ENCODE measurements around the gene ULK2.

The ULK2 gene

DNA sequence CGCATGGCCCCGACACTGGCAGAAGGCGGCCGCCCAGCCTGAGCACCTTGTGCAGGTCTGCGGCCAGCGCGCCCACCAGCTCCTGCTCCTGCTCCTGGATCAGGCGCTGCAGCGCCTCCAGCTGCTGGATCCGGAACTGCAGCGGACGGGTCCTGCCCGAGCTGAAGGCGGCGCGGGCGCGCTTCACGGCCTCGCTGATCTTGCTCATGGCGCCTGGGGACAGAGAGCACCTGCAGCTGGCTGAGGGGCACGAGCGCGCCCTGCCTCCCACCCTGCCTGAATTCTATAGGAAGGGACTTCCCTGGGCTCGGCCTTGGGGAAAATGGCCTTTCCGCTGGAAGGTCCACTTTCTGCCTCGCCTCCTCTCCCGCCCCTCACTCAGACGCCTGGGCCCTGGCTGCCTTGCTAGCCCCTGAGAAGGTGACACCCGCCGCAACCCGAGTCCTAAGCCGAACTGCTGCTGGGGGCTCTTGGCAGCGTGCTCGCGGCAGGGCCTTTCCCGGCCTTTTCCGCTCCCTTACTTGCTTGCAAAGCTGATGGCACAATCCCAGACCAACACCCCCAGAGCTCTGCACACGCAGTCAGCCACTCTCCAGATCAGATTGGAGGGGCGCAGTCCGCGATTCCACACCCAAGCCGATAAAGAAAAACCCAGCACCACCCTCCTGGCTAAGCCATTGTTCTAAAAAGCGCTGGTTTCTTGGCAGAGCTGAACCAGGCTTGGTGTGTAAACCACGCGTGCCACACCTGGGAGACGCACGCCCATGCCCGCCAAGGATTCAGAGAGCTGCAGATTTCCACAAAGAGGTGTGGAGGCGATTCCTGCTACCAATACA, 122.6 kb downstream of the ULK2 start:
- peak; percentile 91 for DNase-seq

DNA sequence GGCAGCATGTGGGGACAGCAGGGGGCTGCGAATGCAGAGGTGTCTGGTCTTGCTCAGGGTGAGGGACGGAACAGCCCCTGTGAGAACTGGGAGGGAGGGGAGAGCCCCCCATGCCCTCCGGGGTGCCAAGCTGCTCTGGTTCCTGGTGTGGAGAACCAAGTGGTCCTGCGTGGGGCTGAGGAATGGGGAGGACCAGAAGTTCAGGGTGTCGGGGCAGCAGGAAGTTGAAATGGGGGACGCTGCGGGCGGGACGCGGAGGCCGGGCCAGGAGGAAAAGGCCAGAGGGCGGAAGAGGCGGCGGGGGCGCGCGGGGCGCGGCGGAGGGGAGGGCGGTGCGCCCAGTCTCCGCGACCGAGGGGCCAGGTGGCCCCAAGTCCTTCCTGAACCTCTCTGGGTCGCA, 123.2 kb downstream of the ULK2 start:
- no peak for DNase-seq

DNA sequence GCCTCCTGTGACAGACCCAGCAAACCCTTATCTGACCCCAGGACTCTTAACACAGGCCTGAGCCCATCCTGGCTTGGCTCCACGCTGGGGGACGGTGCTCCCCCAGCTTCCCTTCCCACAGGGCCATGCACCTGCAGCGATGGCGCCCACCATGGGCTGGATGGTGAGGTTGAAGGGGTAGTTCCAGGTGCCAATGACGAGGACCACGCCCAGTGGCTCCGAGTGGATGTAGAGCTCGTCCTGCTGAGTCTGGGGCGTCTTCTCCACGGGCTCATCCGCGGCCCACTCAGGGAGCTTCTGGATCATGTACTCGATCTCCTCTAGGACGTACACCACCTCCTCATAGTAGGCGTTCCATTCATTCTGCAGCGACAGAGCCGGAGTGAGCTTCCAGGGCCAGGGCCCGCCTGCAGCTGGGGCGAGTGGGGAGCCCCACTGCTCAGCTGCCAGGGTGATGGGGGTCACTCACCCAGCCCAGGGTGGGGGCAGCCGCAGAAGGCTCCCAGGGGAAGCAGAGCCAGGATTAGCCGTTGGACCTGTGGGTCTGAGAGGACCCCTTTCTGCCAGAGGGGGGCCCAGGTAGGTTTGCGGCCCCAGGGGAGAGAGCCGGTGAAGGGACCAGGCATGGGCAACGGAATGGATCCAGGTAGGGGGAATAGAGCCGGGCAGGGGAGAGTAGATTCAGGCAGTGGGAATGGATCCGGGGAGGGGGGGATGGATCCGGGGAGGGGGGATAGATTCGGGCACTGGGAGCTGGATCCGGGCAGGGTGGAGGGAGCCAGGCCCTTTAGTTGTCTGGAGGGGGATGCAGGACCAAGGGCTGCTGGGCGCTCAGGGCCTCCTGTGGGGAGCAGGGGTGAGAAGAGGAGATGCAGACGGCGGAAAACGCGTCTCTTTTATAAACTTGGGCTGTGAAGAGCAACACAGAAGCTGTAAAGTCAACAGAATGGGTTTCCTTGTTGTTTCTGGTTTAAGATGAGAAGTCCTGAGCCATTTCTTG, 124.3 kb downstream of the ULK2 start:
- no peak for DNase-seq

DNA sequence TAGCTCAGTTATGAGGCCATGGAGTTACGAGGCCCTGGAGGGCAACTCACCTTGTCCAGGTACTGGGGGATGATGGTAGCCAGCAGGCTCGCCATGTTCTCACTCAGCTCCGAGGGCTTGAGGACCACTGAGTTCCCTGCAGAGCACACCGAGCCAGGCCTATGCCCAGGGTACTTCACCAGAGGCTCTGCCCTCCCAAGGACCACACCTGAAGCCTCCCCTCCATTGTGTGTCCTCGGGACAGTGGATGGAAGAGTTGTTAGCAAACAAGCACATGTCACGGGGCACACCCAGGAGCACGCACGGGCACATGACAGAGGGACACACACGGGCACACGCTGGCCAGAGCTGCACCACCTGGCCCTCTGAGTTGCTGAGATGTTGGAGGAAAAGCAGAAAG, 125.2 kb downstream of the ULK2 start:
- DNase-seq: no peak

DNA sequence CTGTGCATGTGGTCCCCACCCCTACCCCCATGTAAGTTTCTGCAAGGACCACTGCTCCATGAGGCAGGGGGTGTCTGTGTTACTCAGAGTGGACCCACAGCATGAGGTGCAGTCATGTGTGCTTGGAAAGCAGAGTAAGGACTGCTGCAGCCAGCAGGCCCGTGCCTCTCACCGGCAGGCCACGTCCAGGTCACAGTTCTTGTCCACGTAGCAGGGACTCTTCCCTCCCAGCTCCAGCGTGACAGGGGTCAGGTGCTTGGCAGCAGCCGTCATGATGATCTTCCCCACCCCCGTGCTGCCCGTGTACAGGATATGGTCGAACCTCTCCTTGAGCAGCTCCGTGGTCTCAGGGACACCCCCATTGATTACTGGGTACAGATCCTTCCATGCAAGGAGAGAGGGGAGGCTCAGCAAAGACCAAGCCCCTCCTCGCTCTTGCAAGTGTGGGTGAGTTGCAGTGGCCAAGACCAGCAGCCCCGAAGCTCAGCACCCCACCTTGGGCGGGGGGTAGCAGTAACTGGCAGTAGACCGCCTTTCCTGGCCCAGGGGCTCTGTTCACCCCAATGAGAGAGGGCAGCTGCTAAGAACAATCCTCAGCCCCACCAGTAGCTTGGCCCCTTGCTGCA, 125.8 kb downstream of the ULK2 start:
- no peak for DNase-seq

DNA sequence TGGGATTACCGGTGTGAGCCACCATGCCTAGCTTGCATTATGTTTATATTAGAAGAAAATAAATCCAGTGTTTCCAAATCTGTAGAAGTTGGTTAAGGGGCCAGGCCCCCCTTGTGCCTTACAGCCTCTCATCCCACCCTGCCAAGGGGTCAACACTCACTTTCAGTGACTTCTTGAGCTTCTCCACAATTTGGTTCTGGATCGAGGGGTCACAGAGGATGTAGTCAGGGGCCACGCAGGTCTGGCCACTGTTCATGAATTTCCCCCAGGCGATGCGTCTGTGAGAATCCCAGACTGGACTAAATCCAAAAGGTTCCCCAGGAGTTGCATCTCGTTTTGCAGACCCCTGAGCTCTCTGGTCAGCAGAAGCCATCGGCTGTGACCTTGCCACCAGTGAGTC, 126.8 kb downstream of the ULK2 start:
- DNase-seq: no peak

DNA sequence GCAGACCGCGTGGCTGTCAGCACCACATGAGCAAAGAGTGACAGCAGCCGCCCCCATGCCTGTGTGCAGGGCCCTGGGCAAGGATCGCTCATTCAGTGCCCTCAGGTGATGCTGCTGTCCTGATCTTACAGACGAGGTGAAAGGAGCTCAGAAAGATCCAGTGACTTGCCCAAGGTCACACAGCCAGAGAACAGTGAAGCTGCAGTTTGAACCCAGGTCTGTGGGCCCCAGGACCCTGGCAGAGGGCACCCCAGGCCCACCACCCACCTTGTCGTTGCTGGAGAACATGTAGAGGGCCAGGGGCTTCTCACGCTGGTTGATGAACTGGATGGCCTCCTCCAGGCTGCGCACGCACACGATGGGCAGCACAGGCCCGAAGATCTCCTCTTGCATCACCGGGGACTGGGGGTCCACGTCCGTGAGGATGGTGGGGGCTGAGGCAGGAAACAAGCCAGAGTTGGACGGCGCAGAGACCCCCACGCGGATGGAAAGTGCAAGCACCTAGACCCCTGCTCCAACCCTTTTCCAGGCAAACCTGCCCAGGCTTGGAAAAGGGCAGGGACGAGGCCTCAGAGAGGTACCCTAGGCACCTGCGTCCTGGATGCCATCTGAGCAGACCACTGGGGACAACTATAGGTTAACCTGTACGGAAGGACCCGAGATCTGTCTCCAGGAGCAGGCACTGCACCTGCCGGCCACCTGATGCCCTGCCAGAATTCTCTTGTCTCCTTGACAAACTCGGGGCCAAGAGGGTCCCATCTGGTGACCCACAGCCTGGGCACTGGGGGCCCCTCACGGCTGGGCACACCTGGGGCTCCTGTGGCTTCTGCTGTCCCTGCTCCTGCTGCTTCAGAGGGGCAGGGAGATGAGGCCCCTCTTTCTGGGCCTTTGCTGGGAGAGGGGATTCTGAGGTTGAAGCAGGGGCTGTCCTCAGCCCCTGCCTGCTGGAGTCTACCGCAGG, 128.2 kb downstream of the ULK2 start:
- no peak for DNase-seq

DNA sequence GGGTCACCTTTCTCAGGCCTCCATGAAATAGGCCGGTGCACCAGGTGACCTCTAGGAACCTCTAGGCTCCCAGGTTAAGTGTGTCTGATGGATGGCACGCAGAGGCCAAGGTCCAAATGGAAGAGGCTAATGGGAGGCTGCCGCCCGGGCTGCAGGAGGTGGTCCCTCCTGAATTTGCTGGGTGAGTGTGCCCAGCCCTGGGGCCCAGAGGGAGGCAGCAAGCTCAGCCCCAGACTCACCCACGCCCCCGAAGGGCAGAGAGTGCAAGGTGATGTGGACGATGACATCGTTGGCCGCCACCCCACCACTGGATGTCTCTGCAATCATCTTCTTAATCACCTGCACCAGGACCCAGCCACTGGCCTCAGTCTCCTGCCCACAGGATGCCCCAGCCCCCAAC, 129.0 kb downstream of the ULK2 start:
- DNase-seq: no peak

DNA sequence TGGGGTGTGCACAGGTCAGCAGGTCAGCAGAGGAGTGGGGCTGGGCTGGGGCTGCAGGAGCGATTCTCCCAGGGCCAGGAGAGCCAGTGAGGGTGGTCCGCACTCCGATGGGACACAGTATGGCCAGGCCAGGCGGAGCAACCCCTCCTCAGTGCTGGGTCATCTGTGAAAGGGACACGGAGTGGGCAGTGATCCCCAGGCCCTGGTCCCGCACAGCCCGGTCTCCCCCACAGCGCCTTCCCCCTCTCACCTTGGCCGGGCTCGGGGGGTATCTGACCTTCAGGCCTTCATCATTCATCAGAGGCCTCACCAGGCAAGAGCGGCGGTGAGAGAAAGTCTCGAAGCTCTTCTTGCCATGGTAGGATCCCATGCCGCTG, 129.7 kb downstream of the ULK2 start:
- DNase-seq: no peak

DNA sequence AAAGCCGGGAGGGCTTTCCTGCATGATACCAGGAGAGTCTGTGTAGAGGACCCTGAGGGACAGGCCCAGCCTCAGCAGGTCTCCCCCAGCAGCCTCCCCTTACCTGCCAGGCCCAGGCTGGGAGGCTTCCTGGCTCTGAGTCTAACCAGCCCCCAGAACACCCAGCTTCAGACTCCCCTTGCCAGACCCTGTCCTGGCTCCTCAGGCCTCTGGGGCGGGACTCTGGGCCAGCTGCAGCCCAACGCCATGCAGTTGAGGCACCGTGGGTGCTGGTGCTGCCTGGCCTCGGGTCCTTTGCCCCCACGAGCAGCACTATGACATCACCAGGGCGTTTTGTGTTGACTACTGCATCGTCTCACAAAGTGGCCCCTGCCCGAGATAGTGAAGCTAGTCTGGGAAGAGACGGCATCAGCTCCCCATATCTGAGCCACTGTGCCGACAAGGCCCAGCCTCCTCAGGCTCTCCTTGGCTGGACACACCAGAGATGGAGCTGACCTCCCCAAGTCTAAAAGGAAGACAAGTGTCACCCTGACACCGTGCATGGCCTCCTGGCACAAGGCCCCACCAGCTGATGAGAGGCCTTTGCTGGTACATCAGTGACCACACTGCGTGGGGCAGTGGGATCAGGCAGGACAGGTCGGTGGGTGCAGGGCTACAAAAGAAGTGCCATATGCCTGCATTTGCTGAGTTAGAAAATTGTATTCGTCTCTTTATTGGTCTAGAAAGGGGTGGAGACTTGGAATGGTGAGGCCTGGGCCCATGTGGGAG, 130.2 kb downstream of the ULK2 start:
- no peak for DNase-seq

DNA sequence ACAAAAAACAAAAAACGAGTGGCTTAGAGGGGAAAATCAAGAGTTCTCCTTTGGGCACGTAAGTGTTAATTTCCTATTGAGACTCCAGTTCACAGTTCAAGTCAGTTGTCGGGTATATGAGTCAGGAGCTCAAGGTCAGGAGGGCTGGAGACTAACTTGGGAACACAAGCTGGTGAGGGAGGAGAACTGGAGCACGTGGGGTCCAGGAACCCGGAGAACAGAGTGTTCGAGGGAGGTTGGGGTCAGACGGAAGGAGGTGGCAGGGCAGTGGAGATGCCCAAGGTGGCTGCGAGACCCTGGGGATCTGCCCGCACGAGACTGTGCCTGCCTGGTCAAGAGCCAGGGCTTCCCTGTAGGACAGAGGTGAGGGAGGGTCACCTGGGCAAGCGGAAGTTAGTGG, 131.7 kb downstream of the ULK2 start:
- no peak for DNase-seq

DNA sequence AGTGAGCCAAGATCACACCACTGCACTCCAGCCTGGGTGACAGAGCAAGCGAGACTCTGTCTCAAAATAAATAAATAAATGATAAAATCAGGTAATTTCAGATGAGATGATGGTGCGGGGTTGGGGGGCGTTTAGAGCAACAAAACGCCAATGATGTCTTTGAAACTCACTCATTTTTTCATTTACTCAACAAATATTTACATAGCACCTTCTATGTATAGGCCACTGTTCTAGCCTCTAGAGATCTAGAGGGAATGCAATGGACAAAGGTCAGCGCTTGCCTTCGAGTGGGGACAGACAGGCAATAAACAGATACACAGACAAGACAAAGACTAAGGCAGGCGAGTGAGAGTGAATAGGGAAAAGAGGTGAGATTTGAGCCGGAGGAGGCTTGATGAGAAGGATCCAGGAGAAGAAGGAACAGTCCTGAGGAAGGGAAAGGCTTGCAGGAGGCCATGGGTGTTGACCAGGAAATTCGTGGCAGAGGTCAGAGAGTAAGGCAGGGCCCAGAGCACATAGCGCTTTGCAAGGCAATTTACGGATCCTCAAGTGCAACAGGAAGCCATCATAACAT, 133.7 kb downstream of the ULK2 start:
- peak; percentile 79 for DNase-seq

DNA sequence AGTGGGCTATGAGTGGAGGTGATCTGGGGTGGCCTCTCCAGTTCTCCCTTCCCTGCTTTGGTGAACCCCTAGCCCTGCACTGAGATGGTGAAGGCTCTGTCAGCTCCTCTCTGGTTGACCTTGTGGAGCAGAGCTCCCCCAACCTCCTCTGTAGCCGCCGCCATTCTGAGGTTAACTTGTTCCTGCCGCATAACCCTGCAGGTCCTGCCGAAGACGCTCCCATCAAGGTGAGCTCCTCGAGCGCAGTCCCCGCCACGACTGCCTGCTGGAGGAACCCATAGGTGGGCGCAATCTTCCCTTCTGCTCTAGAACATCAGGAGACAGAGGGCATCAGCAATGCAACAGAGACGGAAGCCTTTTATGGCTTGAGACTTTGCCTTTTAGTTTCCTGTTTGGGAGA, 136.1 kb downstream of the ULK2 start:
- no peak for DNase-seq

DNA sequence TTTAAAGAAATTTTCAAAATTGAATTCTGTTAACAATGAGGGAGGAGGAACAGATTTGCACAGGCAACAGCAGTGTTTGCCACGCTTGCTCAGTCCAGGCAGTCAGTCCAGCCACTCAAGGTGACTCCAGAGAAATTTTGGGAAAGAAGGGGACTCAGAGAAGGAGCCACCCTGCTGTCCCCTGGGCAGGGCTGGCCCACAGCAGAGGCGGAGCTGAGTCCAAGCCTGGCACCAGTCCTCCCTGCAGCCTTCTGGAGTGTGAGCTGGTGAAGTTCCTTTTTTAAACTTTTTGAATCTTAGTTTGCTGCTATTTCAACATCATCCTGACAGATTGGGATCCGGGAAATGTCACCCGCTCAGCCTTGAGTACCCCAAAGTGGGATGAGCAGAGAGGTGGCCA, 136.9 kb downstream of the ULK2 start:
- no peak for DNase-seq

DNA sequence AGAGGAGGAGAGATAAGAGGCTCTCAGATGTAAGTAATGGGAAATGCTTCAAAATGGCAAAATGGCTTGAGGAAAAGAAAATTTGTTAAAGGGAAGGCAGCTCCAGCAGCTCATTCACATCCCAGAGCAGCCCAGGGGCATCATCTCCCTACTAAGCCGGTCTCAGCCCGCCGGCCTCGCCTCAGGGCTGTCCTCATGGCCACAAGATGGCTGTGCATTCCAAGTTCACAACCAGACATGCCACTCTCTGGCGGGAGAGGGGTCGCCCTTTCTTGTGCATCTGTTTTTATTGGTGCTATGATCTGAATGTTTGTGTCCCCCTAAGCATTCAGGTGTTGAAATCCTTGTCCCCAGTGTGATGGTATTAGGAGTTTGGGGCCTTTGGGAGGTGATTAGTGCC, 137.8 kb downstream of the ULK2 start:
- DNase-seq: no peak

DNA sequence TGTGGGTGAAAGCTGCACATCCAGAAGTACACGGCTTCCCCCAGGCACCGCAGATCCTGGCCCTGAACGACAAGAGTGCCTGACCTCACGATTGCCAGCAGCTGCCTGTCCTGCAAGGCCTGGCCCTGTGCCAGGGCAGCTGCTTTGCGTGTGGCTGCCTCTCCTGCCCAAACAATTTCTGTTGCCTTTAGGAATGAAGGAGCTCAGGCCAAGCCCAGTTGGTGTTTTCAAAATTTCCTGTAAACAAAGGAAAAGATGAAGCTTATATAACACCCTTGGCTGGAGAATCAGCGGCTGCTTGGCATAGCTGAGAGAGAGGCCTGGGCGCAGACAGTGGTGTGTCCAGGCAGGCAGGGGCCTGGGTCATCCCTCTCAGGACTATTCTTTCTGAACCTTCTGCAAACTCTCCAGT, 139.6 kb downstream of the ULK2 start:
- DNase-seq: peak; percentile 95

DNA sequence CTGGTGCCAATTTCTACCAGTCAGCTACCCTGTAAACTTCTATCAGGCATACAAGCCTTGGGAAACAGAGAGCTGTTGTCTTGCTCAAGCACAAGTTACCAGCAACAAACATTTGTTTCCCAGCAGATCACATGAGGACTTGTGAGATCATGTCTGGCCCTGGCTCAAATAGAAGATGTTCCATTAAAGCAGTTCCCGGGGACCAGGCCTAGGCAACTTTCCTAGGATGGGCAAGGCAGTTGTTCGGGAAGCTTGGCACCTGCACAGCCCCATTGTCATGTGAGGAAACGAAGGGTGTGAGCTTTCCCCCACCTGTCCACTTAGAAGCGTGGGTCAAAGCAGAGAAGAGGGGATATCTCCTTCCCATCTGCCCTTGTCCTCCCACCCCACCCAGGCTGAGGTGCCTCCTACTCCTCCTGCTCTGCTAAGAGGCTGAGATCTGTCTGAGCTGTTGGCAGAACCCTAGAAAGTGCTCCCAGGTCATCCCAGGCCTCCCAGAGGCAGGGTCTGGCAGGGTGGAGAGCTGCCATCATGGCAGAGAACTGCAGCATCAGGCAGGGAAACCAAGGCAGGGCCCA, 140.1 kb downstream of the ULK2 start:
- peak; percentile 71 for DNase-seq

DNA sequence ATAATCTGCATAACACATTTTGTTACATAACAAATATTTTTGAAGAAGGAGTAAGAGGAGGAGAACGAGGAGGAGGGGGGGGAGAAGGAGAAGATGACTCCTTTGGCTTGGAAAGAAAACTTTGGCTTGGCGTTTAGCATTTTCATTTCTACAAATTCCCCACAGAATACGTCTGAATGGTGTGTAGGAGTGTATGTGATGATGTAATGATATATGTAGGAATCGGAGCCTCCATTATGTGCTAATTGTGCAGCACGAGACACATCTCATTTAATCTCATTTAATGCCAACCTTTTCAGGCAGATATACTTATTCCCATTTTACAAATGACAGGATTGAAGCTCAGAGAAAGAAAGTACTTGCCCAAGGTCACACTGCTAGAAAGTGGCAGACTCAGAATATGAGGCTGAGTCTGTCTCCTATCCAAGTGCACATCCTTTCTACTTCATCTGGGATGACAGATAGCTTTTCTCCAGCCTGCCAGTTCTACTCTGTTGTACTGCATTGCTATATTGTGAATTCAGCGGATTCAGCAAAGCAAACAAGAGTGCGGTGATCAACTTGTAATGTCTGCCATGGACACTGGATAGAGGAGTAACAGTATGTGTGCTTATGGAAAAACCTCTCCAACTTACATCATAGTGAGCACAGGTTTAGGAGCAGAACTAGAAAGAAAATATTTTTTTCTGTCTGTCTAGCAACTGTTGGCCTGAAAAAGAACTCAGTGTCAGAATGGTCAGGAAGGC, 140.9 kb downstream of the ULK2 start:
- peak; percentile 60 for DNase-seq

DNA sequence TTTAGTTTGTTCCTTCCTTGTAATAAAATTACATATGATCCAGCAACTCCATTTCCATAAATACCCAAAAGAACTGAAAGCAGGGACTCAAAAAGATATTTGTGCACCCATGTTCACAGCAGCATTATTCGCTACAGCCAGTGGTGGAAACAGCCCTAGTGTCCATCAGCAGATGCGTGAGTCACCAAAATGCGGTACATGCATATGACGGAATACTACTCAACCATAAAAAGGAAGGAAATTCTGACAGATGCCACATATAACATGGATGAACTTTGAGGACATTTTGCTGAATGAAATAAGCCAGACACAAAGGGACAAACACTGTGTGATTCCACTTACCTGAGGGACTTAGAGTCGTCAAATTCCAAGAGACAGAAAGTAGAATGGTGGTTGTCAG, 142.2 kb downstream of the ULK2 start:
- peak; percentile 49 for DNase-seq
